Activated CD4-positive, alpha-beta memory T cell treated with anti-CD3 and anti-CD28 coated beads for 36 hours (primary cell): ENCODE results near the gene SLC48A1. TPM values are rescaled to one million over a fixed set of nuclear protein-coding genes. Genes with fewer than 3 reads are reported as not detected.

Experiments used
- CTCF ChIA-PET: fragments of 350-600 bp; sonication (Branson Sonifier 250); formaldehyde crosslinking; loops from one replicate; lab custom pipeline; 2021; ENCODE audit warnings: antibody characterized with exemption, inconsistent platforms; lab: Charles Lee
- POLR2A ChIA-PET: fragments of 350-600 bp; sonication (Branson Sonifier 250); formaldehyde crosslinking; loops from one replicate; lab custom pipeline; 2021; ENCODE audit warnings: antibody characterized with exemption; lab: Charles Lee
- DNase-seq: peaks from one replicate; pipeline ENCODE4 v3.0.0-alpha.2; 2020
- H3K27ac Mint-ChIP-seq: one replicate; pipeline ENCODE4 v1.8.0; 2021; ENCODE audit warnings: mixed read lengths
- H3K27me3 Mint-ChIP-seq: one replicate; pipeline ENCODE4 v1.8.0; 2021; ENCODE audit warnings: mixed read lengths
- H3K36me3 Mint-ChIP-seq: one replicate; pipeline ENCODE4 v1.8.0; 2021; ENCODE audit warnings: mixed read lengths
- H3K4me1 Mint-ChIP-seq: one replicate; pipeline ENCODE4 v1.8.0; 2021; ENCODE audit warnings: low read depth, mixed read lengths
- H3K4me3 Mint-ChIP-seq: one replicate; pipeline ENCODE4 v1.8.0; 2021; ENCODE audit warnings: mild to moderate bottlenecking, mixed read lengths
- H3K9me3 Mint-ChIP-seq: one replicate; pipeline ENCODE4 v1.8.0; 2021; ENCODE audit warnings: mixed read lengths
- intact Hi-C: fragments of 100-400 bp; cut with micrococcal nuclease; formaldehyde crosslinking; loops from one replicate; pipeline ENCODE4 v1.15.1; 2023
- total RNA-seq, 2 experiments: library from RNA; stranded (reverse); gene quantifications; one replicate each; pipeline ENCODE4 v1.2.3, GENCODE V29; 2021

The SLC48A1 gene
- total RNA-seq: 10 to 100 TPM; 13.7 to 16.2 TPM

DNA sequence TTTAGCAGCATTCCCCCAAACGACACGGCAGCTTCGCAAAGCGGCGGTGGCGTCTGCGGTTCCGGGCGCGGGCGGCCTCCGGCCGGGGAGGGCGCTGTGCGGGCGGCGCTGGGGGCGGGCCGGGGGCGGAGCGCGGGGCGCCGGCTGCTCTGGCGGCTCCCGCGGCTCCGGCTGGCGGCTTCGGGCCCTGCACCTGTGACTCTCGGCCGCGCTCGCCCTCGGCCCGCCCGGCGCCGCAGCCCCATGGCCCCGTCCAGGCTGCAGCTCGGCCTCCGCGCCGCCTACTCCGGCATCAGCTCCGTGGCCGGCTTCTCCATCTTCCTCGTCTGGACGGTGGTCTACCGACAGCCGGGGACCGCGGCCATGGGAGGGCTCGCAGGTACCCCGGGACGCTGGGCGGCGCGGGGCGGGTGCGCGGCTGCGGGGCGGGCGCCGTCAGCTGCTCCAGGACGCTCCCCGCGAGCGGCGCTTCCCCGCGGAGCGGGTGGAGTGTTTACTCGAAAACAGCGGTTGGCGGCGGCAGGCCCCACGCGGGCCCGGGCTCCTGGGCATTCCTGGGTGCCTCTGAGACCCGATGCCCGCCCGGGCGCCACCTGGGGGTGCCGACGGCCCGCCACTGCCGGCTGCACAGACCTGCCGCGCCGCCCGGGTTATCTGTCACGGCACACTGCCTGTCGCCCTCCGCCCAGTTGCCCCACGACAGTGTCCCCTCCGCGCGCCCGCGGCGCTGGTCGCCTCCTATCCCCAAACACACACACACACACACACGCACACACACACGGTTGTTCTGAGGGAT, at the start of gene SLC48A1:
Gene SLC48A1, plus strand, starts transcription at position 177 of the 796 bp plus-strand sequence. Its CDS starts 67 bp downstream, at position 244.
- peaks cover 18% of the 10 kb centered on the region for H3K4me1 Mint-ChIP-seq
- H3K36me3 Mint-ChIP-seq: no peaks in the 10 kb centered on the region
- CTCF ChIA-PET: interaction anchor here (0.6 to 18.6 kb wide), 14 partner anchors 13 to 190 kb away, joined by 3 to 837 read pairs (median 6); partner anchors contain the start of genes RAPGEF3 and TMEM106C
- peak within 1 kb of the TSS; percentile 85 for H3K4me3 Mint-ChIP-seq
- no peaks in the 10 kb centered on the region for H3K27me3 Mint-ChIP-seq
- intact Hi-C loops: loop anchor here (2.0 kb wide), 1 partner anchor 36 kb away; no protein-coding TSS in a partner anchor
- H3K9me3 Mint-ChIP-seq: no peaks in the 10 kb centered on the region
- peak; percentile 80 for DNase-seq
- no peak within 1 kb of the TSS for H3K27ac Mint-ChIP-seq
- POLR2A ChIA-PET: interaction anchor here (0.7 to 1.6 kb wide), 3 partner anchors 35 to 219 kb away, joined by 3 to 7 read pairs (median 3); no protein-coding TSS in a partner anchor

DNA sequence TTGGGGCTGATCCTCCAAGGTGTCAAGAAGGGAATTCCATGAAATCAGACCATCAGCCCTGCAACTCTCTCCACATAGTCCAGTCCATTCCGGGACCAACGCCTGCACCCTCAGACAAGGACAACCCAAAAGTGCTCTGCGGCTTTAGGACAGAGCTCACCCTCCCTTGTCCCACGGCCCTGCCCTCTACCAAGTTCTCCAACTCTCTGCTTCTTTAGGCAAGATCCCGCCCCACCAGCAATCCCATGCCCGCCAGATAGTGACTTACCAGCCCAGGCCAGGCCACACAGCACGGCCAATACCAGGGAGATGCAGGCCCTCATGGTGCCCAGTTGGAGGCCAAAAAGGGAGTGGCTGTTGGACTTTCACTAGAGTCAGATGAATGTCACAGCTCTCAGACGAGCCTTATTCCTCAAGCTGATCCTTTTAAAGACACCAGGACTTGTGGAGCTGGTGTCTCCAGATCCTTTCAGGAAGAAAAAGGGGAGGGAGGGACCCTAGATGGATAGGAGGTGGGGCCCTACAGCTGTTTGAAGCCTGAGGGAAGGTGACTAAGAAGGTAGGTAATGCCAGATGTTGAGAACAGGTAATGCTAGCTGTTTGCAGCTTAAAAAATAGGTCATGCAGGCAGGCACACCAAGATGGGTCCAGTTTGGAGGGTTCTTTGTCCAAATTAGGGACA, 47.8 kb upstream of the SLC48A1 start, which contains the start of gene ENDOU:
Gene ENDOU, minus strand, starts transcription at position 400 of the 682 bp plus-strand sequence. Its CDS starts 77 bp downstream, at position 323.
- no peak within 1 kb of the TSS for H3K27ac Mint-ChIP-seq
- no peak within 1 kb of the TSS for H3K4me3 Mint-ChIP-seq
- H3K9me3 Mint-ChIP-seq: no peaks in the 10 kb centered on the region
- POLR2A ChIA-PET: no interaction called here
- no peak for DNase-seq
- peaks cover 2% of the 10 kb centered on the region for H3K36me3 Mint-ChIP-seq
- H3K4me1 Mint-ChIP-seq: peaks cover 8% of the 10 kb centered on the region
- CTCF ChIA-PET: interaction anchor here (1.0 to 3.9 kb wide), 4 partner anchors 9 to 113 kb away, joined by 3 to 44 read pairs (median 14); no protein-coding TSS in a partner anchor
- intact Hi-C loops: no loop called here
- H3K27me3 Mint-ChIP-seq: no peaks in the 10 kb centered on the region

DNA sequence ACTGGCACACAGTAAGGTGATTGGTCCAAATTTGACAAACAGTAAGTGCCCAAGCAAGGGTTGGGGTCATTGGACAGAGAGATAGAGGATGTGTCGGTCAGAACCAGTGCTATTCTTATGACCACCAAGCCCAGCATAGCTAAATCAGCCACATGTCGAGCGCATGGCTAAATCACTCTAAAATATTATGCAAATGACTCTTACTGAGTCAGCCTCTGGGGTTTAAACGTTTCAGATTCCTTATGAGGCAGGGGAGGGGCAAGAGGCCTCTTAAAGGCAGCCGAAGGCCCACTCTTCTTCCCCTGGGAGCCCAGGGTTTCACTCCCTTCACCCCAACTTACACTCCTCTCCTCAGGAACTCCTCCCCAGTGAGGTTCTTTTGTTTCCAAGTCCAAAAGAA, 47.1 kb upstream of the SLC48A1 start:
- no peak for DNase-seq
- Mint-ChIP-seq H3K27me3 (no peaks in the 10 kb centered on the region), H3K36me3 (peaks cover 2% of the 10 kb centered on the region), H3K9me3 (no peaks in the 10 kb centered on the region), H3K4me1 (peaks cover 7% of the 10 kb centered on the region), H3K4me3 (no peak overlapping the region), H3K27ac (no peak overlapping the region)
- POLR2A ChIA-PET: no interaction called here
- intact Hi-C loops: no loop called here
- CTCF ChIA-PET: interaction anchor here (0.7 to 3.9 kb wide), 5 partner anchors 10 to 113 kb away, joined by 3 to 44 read pairs (median 13); no protein-coding TSS in a partner anchor

DNA sequence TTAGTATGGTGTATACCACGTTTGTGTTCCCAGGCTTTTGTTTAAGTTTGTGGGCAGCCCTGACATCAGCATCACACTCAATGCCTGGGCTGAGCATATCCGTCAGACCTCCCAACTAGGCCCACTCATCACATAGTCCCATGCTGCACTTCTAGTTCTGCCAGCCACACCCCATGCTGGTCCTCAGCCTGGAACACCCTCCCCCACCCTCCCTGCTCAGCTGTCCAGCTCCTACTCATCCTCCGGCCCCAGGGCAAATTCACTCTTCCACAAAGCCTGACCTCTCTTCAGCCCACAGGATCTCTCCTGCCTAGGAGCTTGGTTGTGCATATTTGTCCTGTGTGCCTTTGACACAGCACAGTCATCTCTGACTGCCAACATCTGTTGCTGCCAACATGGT, 43.8 kb upstream of the SLC48A1 start:
- Mint-ChIP-seq H3K4me1 (no peaks in the 10 kb centered on the region), H3K9me3 (no peaks in the 10 kb centered on the region), H3K4me3 (no peak overlapping the region), H3K27ac (no peak overlapping the region), H3K36me3 (no peaks in the 10 kb centered on the region), H3K27me3 (no peaks in the 10 kb centered on the region)
- ChIA-PET CTCF (interaction anchor here (6.8 kb wide), 1 partner anchor 13 kb away, joined by 74 read pairs; no protein-coding TSS in a partner anchor), POLR2A (no interaction called here)
- intact Hi-C loops: no loop called here
- DNase-seq: no peak

DNA sequence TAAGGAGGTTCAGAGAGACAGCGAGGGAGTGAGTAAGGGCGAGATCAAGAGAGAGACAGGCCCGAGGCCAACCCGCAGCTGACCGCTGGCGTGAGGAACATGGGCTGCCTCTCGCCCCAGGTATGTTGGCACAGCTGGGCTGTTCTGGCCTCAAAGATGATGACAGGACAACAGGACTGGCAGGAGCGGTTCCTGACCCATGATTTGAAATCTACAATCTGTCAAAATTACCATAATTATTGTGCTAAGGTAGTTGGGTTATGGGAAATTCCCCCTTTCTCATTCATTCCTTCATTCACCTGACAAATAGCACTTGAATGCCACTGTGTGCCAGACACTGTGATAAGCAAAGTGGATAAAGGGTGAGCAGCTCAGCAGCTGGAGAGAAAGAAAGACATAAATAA, 42.7 kb upstream of the SLC48A1 start:
- no peaks in the 10 kb centered on the region for H3K27me3 Mint-ChIP-seq
- H3K36me3 Mint-ChIP-seq: no peaks in the 10 kb centered on the region
- intact Hi-C loops: no loop called here
- POLR2A ChIA-PET: no interaction called here
- no peak overlapping the region for H3K4me3 Mint-ChIP-seq
- DNase-seq: no peak
- H3K9me3 Mint-ChIP-seq: no peaks in the 10 kb centered on the region
- H3K4me1 Mint-ChIP-seq: no peaks in the 10 kb centered on the region
- CTCF ChIA-PET: interaction anchor here (6.8 to 15.9 kb wide), 2 partner anchors 12 to 43 kb away, joined by 74 to 837 read pairs; partner anchors contain the start of gene SLC48A1
- H3K27ac Mint-ChIP-seq: no peak overlapping the region

DNA sequence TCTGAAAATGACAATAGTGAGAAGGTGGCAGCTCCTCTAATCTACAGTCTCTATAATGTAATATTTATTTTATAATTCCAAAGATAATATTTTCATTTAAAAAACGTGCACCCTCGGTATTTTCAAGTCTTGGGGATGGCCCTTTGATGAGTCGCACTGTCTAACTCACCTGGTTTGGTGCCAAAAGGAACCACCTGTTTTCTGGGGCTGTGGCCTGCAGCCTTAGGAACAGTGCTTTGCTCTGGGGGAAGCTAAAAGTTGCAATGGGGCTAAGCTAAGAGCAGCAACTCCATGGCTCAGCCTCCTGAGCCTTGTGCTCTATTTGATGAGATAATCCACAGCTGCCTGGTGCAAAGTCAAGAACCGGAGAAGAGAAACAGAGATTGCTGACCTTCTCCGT, 41.3 kb upstream of the SLC48A1 start:
- CTCF ChIA-PET: interaction anchor here (1.8 to 15.9 kb wide), 3 partner anchors 11 to 42 kb away, joined by 8 to 837 read pairs (median 74); partner anchors contain the start of gene SLC48A1
- no peak for DNase-seq
- intact Hi-C loops: no loop called here
- Mint-ChIP-seq H3K4me1 (no peaks in the 10 kb centered on the region), H3K27me3 (no peaks in the 10 kb centered on the region), H3K4me3 (no peak overlapping the region), H3K9me3 (no peaks in the 10 kb centered on the region), H3K27ac (no peak overlapping the region), H3K36me3 (no peaks in the 10 kb centered on the region)
- POLR2A ChIA-PET: no interaction called here

DNA sequence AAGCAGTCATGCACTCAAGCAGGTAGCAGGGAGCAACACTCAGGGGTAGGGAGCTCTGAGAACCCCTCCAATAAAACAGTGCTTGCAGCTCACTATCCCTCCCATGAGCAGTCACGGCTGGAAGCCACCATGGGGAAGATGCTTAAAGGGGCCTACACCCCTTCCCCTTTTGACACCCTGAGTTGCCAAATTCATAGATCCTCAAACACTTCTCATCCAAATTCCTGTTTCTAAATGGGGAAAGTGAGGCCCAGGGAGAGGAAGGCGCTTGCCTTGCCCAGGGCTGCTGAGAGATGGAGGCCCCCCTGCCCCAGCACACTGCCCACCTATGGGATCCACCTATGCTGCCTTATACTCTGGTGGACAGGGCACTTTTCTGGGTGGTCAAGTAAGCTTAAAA, 40.5 kb upstream of the SLC48A1 start:
- H3K27me3 Mint-ChIP-seq: no peaks in the 10 kb centered on the region
- intact Hi-C loops: no loop called here

DNA sequence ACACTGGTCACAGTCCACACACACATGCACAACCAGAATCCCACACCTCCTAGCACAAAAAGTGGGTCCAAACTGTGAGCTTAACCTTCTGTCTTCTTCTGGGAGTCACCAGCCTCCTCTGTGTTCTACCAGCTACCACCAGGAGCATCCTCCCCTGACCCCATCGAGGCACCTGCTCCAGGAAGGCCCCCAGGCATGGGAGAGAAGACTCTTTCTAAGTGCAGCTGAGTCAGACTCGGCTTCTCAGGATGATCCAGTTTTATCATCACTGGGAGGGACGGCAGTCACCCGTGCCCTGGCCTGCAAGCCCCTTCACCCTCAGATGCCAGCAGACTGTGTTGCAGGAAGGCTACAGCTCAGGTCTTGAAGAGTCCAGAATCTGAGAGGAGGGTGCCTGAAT, 39.9 kb upstream of the SLC48A1 start:
- no peaks in the 10 kb centered on the region for H3K9me3 Mint-ChIP-seq

More for the DNA sequence above, 40.5 kb upstream of the SLC48A1 start:
- no peak for DNase-seq
- H3K9me3 Mint-ChIP-seq: no peaks in the 10 kb centered on the region
- POLR2A ChIA-PET: no interaction called here
- CTCF ChIA-PET: interaction anchor here (1.8 to 15.9 kb wide), 3 partner anchors 10 to 41 kb away, joined by 8 to 837 read pairs (median 74); partner anchors contain the start of gene SLC48A1
- H3K27ac Mint-ChIP-seq: no peak overlapping the region
- H3K36me3 Mint-ChIP-seq: no peaks in the 10 kb centered on the region
- no peak overlapping the region for H3K4me3 Mint-ChIP-seq
- H3K4me1 Mint-ChIP-seq: no peaks in the 10 kb centered on the region

DNA sequence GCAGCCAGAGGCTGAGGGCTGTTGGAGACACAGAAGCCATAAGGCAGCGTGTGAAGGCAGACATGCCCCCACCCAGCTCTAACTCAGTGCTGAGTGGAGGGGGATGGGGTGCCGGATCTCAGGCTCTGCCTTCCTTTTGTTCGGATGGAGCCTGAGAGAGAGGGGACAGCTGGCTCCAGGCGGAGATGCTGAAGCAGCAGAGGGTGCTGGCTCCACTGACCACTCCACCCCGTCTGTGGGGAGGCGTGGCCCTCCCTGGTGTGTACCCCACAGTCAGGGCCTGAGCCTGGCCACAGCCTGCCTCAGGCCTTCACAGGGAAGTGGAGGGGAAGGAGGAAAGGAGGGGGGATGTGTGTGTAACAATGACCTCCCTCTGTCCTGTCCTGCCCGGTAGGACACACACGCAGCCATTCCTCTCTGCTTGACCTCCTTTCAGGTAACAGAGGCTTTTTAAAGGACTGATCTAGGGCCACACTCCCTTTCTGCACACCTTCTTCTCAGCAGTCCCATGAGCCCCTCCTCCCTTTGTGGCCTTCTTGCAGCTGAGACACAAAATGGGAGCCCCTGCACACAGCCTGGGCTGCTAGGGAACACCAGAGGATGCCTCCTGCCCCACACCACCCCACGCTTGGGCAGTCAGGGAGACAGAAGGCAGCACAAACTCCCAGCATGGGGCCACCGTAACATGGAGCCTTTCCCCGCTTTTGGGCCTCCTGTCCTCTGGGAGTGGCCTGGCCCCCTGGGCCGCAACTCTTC, 38.1 kb upstream of the SLC48A1 start:
- ChIA-PET POLR2A (no interaction called here), CTCF (interaction anchor here (6.8 to 15.9 kb wide), 2 partner anchors 7 to 39 kb away, joined by 74 to 837 read pairs; partner anchors contain the start of gene SLC48A1)
- H3K27ac Mint-ChIP-seq: no peak overlapping the region
- H3K9me3 Mint-ChIP-seq: no peaks in the 10 kb centered on the region
- no peak overlapping the region for H3K4me3 Mint-ChIP-seq
- DNase-seq: no peak
- peaks cover 6% of the 10 kb centered on the region for H3K4me1 Mint-ChIP-seq
- H3K27me3 Mint-ChIP-seq: no peaks in the 10 kb centered on the region
- no peaks in the 10 kb centered on the region for H3K36me3 Mint-ChIP-seq
- intact Hi-C loops: no loop called here

More for the DNA sequence above, 39.9 kb upstream of the SLC48A1 start:
- Mint-ChIP-seq H3K27ac (no peak overlapping the region), H3K4me3 (no peak overlapping the region), H3K27me3 (no peaks in the 10 kb centered on the region), H3K4me1 (no peaks in the 10 kb centered on the region), H3K36me3 (no peaks in the 10 kb centered on the region)
- ChIA-PET CTCF (interaction anchor here (1.8 to 15.9 kb wide), 3 partner anchors 9 to 40 kb away, joined by 8 to 837 read pairs (median 74); partner anchors contain the start of gene SLC48A1), POLR2A (interaction anchor here (1.3 kb wide), 1 partner anchor 36 kb away, joined by 3 read pairs; no protein-coding TSS in a partner anchor)
- intact Hi-C loops: no loop called here
- no peak for DNase-seq

DNA sequence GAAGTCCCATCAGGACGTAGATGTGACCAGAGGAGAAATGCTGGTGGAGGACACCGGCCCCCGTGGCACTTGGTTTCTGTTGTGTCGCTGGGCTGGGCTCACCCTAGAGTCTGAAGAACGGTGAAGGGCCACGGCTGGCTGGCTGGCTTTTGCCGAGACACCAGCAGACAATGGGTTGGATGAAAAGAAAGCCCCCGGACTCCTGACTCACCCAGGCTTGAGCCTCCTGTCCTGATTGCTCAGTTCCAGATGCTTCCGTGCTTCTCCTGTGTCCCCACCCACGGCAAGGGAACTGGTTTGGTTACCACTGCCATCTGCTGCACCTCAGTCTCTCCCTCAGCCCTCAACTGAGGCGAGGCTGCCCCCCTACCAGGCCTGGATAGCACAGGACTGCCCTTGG, 37.4 kb upstream of the SLC48A1 start:
- ChIA-PET CTCF (interaction anchor here (1.0 to 15.9 kb wide), 3 partner anchors 17 to 103 kb away, joined by 3 to 837 read pairs (median 7); partner anchors contain the start of gene SLC48A1), POLR2A (no interaction called here)
- Mint-ChIP-seq H3K27ac (no peak overlapping the region), H3K9me3 (no peaks in the 10 kb centered on the region), H3K36me3 (no peaks in the 10 kb centered on the region), H3K4me1 (peaks cover 13% of the 10 kb centered on the region), H3K27me3 (no peaks in the 10 kb centered on the region), H3K4me3 (no peak overlapping the region)
- intact Hi-C loops: no loop called here
- DNase-seq: no peak

DNA sequence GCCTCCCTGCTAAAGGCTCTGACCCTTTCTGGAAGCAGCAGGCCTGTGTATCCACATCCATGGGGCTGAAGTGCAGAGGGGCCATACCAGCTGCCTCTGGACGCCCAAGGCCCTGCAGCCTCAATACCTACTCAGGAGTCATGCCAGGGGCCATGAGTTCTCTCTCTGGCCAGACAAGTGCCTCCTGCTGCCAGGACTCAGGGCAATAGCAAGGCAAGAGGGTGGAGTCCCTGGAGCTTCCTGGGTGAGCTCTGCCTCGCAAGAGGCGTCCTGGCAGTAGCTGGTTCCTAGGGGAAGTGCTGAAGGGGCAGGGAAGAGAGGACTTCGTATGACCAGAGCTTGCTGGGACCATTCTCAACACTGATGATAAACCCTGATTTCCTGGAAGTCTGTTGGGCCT, 36.8 kb upstream of the SLC48A1 start:
- H3K4me1 Mint-ChIP-seq: peaks cover 16% of the 10 kb centered on the region
- intact Hi-C loops: no loop called here
- no peaks in the 10 kb centered on the region for H3K9me3 Mint-ChIP-seq
- no peaks in the 10 kb centered on the region for H3K27me3 Mint-ChIP-seq
- H3K27ac Mint-ChIP-seq: no peak overlapping the region
- CTCF ChIA-PET: interaction anchor here (1.0 to 15.9 kb wide), 4 partner anchors 17 to 102 kb away, joined by 3 to 837 read pairs (median 6); partner anchors contain the start of gene SLC48A1
- H3K36me3 Mint-ChIP-seq: no peaks in the 10 kb centered on the region
- no peak for DNase-seq
- no peak overlapping the region for H3K4me3 Mint-ChIP-seq
- POLR2A ChIA-PET: interaction anchor here (2.2 kb wide), 1 partner anchor 97 kb away, joined by 5 read pairs; no protein-coding TSS in a partner anchor
